Stimulated activated CD4-positive, alpha-beta T cell treated with anti-CD3 and anti-CD28 coated beads, Interleukin-12 subunit alpha, Interleukin-12 subunit beta, amount 100 ng/mL, for 4 hours (primary cell): ENCODE measurements around the gene PRR22.
"Not testable (repeated sequence)": the region's sequence is repeated elsewhere in the genome, so short reads cannot be mapped to it uniquely, and the experiment has no call there.

Experiments
- DNase-seq: peaks from one replicate; pipeline ENCODE4 v3.0.0-alpha.2; 2020

PRR22 gene

GRCh38 chr19:5743630-5744029 lies 40.9 kb downstream of the PRR22 start:
- no peak for DNase-seq

DNA sequence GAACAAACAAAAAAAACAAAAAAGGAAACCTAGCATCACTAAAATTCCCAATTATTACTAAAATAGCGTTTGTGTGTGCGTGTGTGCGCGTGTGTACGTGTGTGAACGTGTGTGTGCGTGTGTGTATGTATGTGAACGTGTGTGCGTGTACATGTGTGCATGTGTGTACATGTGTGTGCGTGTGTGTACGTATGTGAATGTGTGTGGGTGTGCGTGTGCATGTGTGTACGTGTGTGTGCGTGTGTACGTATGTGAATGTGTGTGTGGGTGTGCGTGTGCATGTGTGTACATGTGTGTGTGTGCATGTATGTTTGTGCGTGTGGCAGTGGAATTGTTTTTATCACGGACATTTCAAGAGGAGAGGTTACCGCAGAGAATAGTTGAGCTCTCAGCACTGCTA lies 42.5 kb downstream of the PRR22 start:
- no peak for DNase-seq

DNA sequence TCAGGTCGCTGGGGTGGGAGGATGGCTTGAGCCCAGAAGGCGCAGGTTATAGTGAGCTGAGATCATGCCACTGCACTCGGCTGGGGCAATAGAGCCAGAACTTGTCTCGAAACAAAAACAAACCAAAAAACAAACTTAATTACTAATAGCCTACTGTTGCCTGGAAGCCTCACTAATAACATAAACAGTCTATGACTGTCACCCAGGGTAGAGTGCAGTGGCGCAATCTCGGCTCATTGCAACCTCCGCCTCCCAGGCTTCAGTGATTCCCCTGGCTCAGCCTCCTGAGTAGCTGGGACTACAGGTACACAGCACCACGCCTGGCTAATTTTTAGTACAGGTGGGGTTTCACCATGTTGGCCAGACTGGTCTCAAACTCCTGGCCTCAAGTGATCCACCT lies 46.1 kb downstream of the PRR22 start:
- no peak for DNase-seq

DNA sequence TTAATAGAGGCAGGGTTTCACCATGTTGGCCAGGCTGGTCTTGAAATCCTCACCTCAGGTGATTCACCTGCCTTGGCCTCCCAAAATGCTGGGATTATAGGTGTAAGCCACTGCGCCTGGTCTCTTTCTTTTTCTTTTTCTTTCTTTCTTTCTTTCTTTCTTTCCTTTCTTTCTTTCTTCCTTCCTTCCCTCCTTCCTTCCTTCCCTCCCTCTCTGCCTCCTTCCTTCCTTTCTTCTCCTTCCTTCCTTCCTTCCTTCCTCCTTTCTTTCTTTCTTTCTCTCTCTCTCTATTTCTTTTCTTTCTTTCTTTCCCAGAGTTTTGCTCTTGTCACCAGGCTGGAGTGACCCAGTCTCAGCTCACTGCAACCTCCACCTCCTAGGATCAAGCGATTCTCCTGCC lies 51.4 kb downstream of the PRR22 start:
- not testable (repeated sequence) for DNase-seq
